ENCODE data around the gene GPC6. TPM values are rescaled to one million over a fixed set of nuclear protein-coding genes. Genes with fewer than 3 reads are reported as not detected.

The GPC6 gene
- polyA plus RNA-seq, 1 of the 3 experiments (the other 2 are of a cell fraction), result 6.7 TPM

GRCh38 chr13:94339116-94339687, 1112.6 kb downstream of the GPC6 start (continued):
- TF ChIP-seq YY1 (IDR thresholded peaks at IDR 0.05; ENCODE audit: low read depth) (no peak), USF2 (IDR thresholded peaks at IDR 0.05; ENCODE audit: borderline replicate concordance, low read depth, low read length) (no peak), RCOR1 (IDR thresholded peaks at IDR 0.05; ENCODE audit: low read length) (no peak), FOXJ3 (CRISPR knock-in tag; IDR thresholded peaks at IDR 0.05) (no peak), RFX5 (IDR thresholded peaks at IDR 0.05; ENCODE audit: low read length) (no peak)

- Histone ChIP-seq H3K4me2 (no peak overlapping the region), H3K27ac (ENCODE audit: low read depth in 2 of 2, low read length in 1 of 2) (no peak overlapping the region), H3K79me2 (ENCODE audit: insufficient read depth) (no peaks in the 10 kb centered on the region), H2AFZ (ENCODE audit: low read depth) (0 out of 2 replicates have a peak overlapping the region, but pooled peaks have one; percentile 20), H3F3A (replicated peaks; ENCODE audit: insufficient read depth) (peaks cover 4% of the 10 kb centered on the region), H3K4me3 (ENCODE audit: low read depth in 2 of 2, low read length in 1 of 2) (no peak overlapping the region), H3K27me3 (ENCODE audit: insufficient read depth) (no peaks in the 10 kb centered on the region), H3K9ac (no peak overlapping the region), H3K36me3 (replicated peaks in 1 of 2; ENCODE audit: control insufficient read depth in 1 of 2, insufficient read depth in 2 of 2, low read length in 1 of 2) (no peaks in the 10 kb centered on the region), H3K9me3 (no peaks in the 10 kb centered on the region), H3K9me2 (no peaks in the 10 kb centered on the region), H3K4me1 (ENCODE audit: control insufficient read depth in 1 of 2, insufficient read depth in 2 of 2, low read depth in 1 of 2, low read length in 1 of 2) (peaks cover 22 to 33% of the 10 kb centered on the region in 2 experiments), H4K20me1 (ENCODE audit: insufficient read depth) (no peaks in the 10 kb centered on the region)
- POLR2A ChIA-PET, result no interaction called here
- WGBS (ENCODE audit: low lambda C conversion rate), result 82% methylated on average over 16 of the region's 17 CpGs
- TF ChIP-seq TEAD4 (IDR thresholded peaks at IDR 0.05; ENCODE audit: borderline replicate concordance, insufficient read depth) (no peak), MAX (IDR thresholded peaks at IDR 0.05; ENCODE audit: low read depth) (no peak), MEF2A (IDR thresholded peaks at IDR 0.05; ENCODE audit: borderline replicate concordance, low read depth) (no peak), REST (IDR thresholded peaks at IDR 0.05; ENCODE audit: low read depth, low read length) (peak; percentile 73), NRF1 (IDR thresholded peaks at IDR 0.05; ENCODE audit: low read depth, low read length) (no peak)
- CTCF ChIA-PET, result no interaction called here
- DNase-seq, result no peak
These were observed 1116.0 kb downstream of the GPC6 start for GRCh38 chr13:94342436-94343242.
